Right lobe of liver (tissue), 4 donors: ENCODE results near the gene KCNG1.

ENCODE experiments used
- POLR2A ChIP-seq: fragments of 450-650 bp; IDR thresholded peaks from one replicate; pipeline ENCODE4 v1.6.1; 2017; ENCODE audit warnings: antibody characterized with exemption, mild to moderate bottlenecking
- TF ChIP-seq, protein P1 (sequence below), 4 donors: fragments of 200-600 bp in 3 of 4; fragments of 450-650 bp in 1 of 4; IDR thresholded peaks; one replicate each; pipeline versions ENCODE4 v1.5.1 to v1.8.0; 2016 to 2022; ENCODE audit warnings: antibody characterized with exemption in 4 of 4, mild to moderate bottlenecking in 2 of 4
- donor health status: DM: no; HTN: no; CAD: no.
- donor health status: DM: no; HTN: no; CAD: no.
- donor health status: DM: no; HTN: yes; CAD: no.

DNA sequence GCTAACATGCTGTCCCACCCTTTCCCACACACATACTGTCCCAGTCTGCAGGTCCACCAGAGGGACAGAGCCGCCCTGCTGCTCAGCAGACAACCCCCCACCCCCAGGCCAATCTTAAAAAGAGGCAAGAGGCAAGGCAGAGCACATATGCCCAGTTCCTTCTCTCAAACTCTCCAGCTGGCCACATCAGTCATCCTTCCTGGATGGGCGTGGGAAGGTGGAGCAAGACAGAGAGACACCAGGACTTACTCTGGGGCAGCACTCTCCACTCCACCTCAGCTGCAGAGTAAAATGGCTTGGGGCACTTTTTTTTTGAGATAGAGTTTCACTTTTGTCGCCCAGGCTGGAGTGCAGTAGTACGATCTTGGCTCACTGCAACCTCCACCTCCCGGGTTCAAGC lies 53.5 kb downstream of the KCNG1 start:
- TF ChIP-seq, protein P1, sequence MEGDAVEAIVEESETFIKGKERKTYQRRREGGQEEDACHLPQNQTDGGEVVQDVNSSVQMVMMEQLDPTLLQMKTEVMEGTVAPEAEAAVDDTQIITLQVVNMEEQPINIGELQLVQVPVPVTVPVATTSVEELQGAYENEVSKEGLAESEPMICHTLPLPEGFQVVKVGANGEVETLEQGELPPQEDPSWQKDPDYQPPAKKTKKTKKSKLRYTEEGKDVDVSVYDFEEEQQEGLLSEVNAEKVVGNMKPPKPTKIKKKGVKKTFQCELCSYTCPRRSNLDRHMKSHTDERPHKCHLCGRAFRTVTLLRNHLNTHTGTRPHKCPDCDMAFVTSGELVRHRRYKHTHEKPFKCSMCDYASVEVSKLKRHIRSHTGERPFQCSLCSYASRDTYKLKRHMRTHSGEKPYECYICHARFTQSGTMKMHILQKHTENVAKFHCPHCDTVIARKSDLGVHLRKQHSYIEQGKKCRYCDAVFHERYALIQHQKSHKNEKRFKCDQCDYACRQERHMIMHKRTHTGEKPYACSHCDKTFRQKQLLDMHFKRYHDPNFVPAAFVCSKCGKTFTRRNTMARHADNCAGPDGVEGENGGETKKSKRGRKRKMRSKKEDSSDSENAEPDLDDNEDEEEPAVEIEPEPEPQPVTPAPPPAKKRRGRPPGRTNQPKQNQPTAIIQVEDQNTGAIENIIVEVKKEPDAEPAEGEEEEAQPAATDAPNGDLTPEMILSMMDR (IDR thresholded peaks at IDR 0.05), result no peak
- TF ChIP-seq POLR2A, result no peak
